ENCODE results near the gene FARSA. TPM values are rescaled to one million over a fixed set of nuclear protein-coding genes. Genes with fewer than 3 reads are reported as not detected.
"Not testable (repeated sequence)": the region's sequence is repeated elsewhere in the genome, so short reads cannot be mapped to it uniquely, and the experiment has no call there.

The FARSA gene
- total and polyA plus RNA-seq, 2 experiments from 2014 or later, result 81.9 to 133 TPM

GRCh38 chr19:12891553-12892021, 41.9 kb downstream of the FARSA start:
- TF ChIP-seq, protein P1, sequence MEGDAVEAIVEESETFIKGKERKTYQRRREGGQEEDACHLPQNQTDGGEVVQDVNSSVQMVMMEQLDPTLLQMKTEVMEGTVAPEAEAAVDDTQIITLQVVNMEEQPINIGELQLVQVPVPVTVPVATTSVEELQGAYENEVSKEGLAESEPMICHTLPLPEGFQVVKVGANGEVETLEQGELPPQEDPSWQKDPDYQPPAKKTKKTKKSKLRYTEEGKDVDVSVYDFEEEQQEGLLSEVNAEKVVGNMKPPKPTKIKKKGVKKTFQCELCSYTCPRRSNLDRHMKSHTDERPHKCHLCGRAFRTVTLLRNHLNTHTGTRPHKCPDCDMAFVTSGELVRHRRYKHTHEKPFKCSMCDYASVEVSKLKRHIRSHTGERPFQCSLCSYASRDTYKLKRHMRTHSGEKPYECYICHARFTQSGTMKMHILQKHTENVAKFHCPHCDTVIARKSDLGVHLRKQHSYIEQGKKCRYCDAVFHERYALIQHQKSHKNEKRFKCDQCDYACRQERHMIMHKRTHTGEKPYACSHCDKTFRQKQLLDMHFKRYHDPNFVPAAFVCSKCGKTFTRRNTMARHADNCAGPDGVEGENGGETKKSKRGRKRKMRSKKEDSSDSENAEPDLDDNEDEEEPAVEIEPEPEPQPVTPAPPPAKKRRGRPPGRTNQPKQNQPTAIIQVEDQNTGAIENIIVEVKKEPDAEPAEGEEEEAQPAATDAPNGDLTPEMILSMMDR (IDR thresholded peaks at IDR 0.05; ENCODE audit: low read depth, low read length), result no peak
- Histone ChIP-seq H3K4me3 (peak overlapping the region; percentile 57), H3K27me3 (no peaks in the 10 kb centered on the region), H3K9me3 (ENCODE audit: low read depth) (no peaks in the 10 kb centered on the region), H3K27ac (no peak overlapping the region), H3K4me1 (ENCODE audit: low read depth) (no peaks in the 10 kb centered on the region), H3K36me3 (no peaks in the 10 kb centered on the region)
- no peak for DNase-seq (ENCODE audit: low read depth in 1 of 2, low spot score in 1 of 2)

DNA sequence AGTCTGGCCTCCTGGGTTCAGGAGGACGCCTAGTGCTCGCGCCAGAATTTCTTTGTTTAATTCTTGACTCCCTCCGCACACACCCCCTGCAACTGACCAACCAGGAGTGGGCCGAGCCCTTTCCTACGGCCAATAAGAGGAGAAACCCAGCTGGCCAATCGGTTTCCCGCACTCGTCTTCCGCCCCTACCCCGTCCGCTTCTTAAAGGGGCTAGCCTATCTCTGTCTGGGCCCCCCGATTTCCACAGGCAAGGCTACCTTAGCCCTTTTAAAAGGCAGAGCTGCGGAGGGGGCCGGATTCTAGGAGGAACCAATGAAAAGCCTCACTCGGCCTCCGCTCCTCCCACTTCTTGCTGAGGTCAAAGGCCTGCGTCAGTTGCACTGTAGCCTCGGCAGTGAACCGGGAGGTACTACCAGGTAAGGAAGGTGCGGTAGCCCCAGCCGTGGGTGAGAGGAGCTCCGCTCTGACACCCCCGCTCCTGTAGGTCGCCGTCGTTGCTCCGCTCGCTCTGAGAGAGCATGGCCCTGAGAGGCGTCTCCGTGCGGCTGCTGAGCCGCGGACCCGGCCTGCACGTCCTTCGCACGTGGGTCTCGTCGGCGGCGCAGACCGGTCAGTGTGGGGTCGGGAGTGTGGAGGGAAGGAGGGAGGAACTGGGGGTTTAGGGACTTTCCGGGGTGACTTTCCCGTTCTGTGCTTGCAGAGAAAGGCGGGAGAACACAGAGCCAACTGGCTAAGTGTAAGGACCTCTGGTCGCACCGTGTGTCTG, 42.5 kb downstream of the FARSA start, which contains the start of gene GCDH:
Gene GCDH, plus strand, starts transcription at position 374 of the 766 bp plus-strand sequence. Its CDS starts 145 bp downstream, at position 519.
- peak; percentile 99 to 100 for DNase-seq (ENCODE audit: low read depth in 1 of 2, low spot score in 1 of 2)
- no peaks in the 10 kb centered on the region for H3K36me3 ChIP-seq
- peak within 1 kb of the TSS; percentile 73 for H3K27ac ChIP-seq

DNA sequence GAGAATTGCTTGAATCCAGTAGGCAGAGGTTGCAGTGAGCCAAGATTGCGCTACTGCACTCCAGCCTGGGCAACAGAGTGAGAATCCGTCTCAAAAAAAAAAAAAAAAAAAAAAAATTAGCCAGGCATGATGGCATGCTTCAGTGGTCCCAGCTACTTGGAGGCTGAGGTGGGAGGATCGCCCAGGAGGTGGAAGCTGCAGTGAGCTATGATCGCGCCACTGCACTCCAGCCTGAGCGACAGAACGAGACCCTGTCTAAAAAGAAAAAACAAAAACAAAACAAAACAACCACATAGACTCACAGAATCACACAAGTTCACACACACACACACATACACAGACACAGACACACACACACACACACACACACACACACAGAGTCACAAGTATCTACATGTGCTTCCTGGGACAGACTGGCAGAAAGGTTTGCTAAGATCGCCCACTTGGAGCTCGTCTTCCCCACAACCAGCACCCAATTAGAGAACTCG, 43.2 kb downstream of the FARSA start:
- H3K9me3 ChIP-seq (ENCODE audit: low read depth); H3K4me1 ChIP-seq (ENCODE audit: low read depth); H3K27me3 ChIP-seq; DNase-seq (ENCODE audit: low read depth in 1 of 2, low spot score in 1 of 2); H3K36me3 ChIP-seq: not testable (repeated sequence)
- H3K27ac ChIP-seq, result peak overlapping the region; percentile 73
- peak overlapping the region; percentile 17 for H3K4me3 ChIP-seq

More for the DNA sequence above, 42.5 kb downstream of the FARSA start, which contains the start of gene GCDH:
- H3K4me3 ChIP-seq, result peak within 1 kb of the TSS; percentile 57
- no peaks in the 10 kb centered on the region for H3K27me3 ChIP-seq
- TF ChIP-seq, protein P1 (IDR thresholded peaks at IDR 0.05; ENCODE audit: low read depth, low read length), result no peak
- H3K9me3 ChIP-seq (ENCODE audit: low read depth), result no peaks in the 10 kb centered on the region
- H3K4me1 ChIP-seq (ENCODE audit: low read depth), result no peaks in the 10 kb centered on the region

GRCh38 chr19:12888006-12888603, 45.4 kb downstream of the FARSA start:
- H3K36me3 ChIP-seq, result no peaks in the 10 kb centered on the region
- H3K4me3 ChIP-seq, result no peak overlapping the region
- H3K27me3 ChIP-seq, result no peaks in the 10 kb centered on the region
- no peak for DNase-seq (ENCODE audit: low read depth in 1 of 2, low spot score in 1 of 2)
- no peaks in the 10 kb centered on the region for H3K4me1 ChIP-seq (ENCODE audit: low read depth)
- no peaks in the 10 kb centered on the region for H3K9me3 ChIP-seq (ENCODE audit: low read depth)
- no peak overlapping the region for H3K27ac ChIP-seq
- TF ChIP-seq, protein P1 (IDR thresholded peaks at IDR 0.05; ENCODE audit: low read depth, low read length), result no peak

- H3K27ac ChIP-seq, result no peak within 1 kb of the TSS
- H3K36me3 ChIP-seq, result no peaks in the 10 kb centered on the region
- H3K27me3 ChIP-seq, result no peaks in the 10 kb centered on the region
- DNase-seq (ENCODE audit: low read depth in 1 of 2, low spot score in 1 of 2), result no peak
- H3K9me3 ChIP-seq (ENCODE audit: low read depth), result no peaks in the 10 kb centered on the region
- TF ChIP-seq, protein P1 (IDR thresholded peaks at IDR 0.05; ENCODE audit: low read depth, low read length), result no peak
- no peaks in the 10 kb centered on the region for H3K4me1 ChIP-seq (ENCODE audit: low read depth)
- peak within 1 kb of the TSS; percentile 25 for H3K4me3 ChIP-seq
Observed at GRCh38 chr19:12886969-12887747, 46.4 kb downstream of the FARSA start, which contains the start of gene KLF1. Gene KLF1, minus strand, starts transcription at chr19:12887201. Its CDS starts 61 bp downstream, at chr19:12887140.

Measured in cardiac muscle cell (in vitro differentiated cells and primary cell).